GM18499 (cell line): ENCODE results near the gene CCDC33.

Experiments
- ATAC-seq: cut with Tn5 transposase; IDR thresholded peaks from one replicate; pipeline ENCODE4 v1.9.1; 2021; ENCODE audit warnings: moderate number of reproducible peaks; ENCODE audit not compliant: insufficient read depth, unreplicated experiment

The CCDC33 gene

DNA sequence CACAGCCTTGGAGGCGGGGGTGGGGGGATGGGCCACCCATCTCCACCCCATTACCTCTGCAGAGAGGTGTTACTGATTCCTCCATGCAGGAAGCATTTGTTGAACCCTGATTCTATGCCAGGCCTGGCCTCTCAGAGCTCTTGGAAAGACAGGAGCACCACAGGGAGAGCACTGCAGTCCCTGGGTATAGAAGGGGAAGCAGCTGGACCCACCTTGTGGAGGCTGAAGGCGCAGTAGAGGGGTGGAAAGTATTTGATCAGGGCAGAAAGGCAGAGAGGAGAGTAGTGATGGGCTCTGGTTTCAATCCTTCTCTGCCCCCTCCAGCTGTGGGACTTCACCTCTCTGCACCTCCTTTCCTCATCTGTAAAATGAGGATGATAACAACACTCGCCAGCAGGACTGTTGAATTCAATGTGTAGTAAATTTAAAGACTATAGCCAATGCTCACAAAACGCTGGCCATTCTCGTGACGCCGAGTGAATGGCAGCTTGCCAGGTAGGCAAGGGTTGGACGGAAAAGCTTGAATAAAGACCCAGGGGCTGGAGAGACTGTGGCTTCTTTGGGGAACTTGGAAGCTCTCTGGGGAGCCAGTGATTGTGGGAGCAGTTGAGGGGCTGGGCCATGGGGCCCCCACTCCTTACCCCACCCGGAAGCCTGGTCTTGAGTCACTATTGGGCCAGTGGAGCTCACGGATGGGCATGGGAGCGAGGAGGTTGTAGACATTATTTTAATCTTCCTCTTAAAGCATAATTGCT lies 8.0 kb upstream of the CCDC33 start:
- no peak for ATAC-seq

DNA sequence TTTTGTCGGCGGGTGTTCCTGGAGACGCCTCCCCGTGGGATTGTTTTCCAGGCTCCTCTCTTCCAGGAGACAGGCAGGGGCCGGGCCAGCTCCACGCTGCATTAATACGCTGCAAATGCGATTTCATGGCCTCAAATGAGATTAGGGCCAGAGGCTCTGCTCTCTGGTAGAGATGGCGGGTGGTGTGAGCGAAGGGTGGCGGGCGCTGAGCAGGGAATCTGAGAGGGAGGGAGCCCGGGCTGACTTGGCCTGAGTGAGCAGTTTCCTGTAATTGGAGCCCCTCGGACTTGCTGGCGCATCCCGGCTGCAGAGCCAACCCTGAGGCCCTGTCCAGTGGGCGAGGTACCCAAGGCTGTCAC lies 7.4 kb upstream of the CCDC33 start:
- ATAC-seq = no peak

GRCh38 chr15:74229686-74230085 lies 6.4 kb upstream of the CCDC33 start:
- no peak for ATAC-seq

GRCh38 chr15:74231475-74231874 lies 4.7 kb upstream of the CCDC33 start:
- no peak for ATAC-seq

DNA sequence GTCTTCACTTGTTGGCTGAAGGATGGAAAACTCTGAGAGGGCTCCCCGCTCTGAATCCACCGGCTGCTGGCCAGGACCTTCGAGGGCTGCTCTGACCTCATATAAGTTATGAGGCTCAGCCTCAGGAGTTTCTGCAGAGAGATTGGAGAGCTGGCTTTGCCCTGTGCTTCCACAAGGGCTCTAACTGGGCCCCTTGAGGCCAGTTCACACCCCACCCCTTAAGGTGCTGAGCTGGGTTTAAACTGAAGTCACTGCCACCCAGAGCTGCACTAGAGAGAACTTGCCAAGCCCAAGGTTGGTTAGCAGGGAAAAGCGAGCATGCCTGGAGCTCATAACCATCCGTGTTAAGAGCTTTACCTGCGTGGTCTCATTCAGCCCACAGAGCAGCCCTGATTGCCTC lies 2.8 kb upstream of the CCDC33 start:
- ATAC-seq = no peak

GRCh38 chr15:74233851-74234597 lies 2.1 kb upstream of the CCDC33 start:
- ATAC-seq = no peak

- no peak for ATAC-seq
These were observed 1.6 kb upstream of the CCDC33 start for GRCh38 chr15:74234598-74234875.

- no peak for ATAC-seq
These were observed 3.1 kb downstream of the CCDC33 start for GRCh38 chr15:74239051-74239705.

DNA sequence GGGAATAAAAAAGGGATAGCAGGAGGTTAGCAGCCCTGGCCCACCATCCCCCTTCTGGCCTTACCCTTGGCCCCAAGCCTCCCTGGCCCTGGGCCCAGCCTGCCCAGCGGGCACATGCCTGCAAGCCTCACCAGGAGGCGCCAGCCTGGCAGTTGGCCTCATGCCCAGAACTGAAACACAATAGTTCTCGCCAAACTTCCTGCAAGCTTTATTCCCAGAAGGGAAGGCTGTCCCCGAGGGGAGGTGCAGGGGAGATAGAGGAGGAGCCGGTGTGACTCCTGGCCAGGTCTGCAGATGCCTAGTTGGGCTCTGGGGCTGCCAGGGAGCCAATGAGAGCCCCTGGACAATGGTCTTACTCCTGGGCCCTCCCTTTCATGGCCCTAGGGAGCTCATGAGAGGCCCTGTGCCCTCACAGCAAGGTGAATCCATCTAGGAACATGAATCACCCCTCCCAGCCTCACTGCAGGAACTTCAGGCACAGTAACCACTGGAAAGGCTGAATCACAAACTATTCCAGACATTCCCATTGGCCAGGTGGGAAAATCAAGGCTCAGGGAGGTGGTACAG lies 4.0 kb downstream of the CCDC33 start:
- ATAC-seq = no peak

GRCh38 chr15:74240897-74241614 lies 4.9 kb downstream of the CCDC33 start:
- ATAC-seq = no peak

GRCh38 chr15:74242441-74243185 lies 6.5 kb downstream of the CCDC33 start:
- no peak for ATAC-seq

DNA sequence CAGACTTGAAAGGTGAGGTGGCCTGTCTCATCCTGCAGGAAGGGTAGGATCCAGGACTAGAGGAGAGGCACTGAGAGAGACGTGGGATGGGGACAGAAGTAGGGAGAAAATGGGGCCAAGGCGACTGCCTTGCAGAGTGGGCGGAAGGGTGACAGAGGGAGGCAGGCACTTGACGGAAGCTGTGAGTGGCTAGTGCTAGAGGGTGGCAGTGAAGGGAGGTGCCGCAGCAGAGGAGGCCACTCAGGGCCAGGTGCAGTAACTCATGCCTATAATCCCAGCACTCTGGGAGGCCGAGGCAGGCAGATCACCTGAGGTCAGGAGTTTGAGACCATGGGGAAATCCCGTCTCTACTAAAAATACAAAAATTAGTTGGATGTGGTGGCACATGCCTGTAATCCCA lies 7.3 kb downstream of the CCDC33 start:
- ATAC-seq = no peak

DNA sequence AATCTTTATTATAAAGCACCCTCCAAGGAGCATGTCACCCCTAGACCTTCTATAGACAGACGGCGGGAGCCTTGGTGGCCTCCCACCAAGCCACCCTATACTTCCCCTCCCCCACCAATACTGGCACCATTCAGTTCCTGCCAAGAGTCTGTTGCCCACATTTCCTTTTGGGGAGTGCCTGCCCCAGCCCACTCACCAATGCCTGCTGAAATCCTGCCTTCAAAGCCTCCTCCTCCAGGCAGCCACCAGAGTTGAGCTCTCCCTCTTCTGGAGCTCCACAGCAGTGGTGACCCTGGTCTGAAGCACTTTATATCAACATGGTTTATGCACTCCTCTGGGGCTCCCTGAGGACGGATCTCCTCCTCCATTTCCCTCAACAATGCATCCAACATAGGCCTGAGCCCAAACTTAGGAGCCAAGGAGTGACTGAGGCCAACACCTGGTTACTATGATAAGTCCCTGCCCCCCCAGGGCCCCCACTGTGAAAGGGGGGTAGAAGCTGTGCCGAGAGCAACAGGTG lies 8.8 kb downstream of the CCDC33 start:
- ATAC-seq = no peak

GRCh38 chr15:74245342-74245931 lies 9.3 kb downstream of the CCDC33 start:
- no peak for ATAC-seq

DNA sequence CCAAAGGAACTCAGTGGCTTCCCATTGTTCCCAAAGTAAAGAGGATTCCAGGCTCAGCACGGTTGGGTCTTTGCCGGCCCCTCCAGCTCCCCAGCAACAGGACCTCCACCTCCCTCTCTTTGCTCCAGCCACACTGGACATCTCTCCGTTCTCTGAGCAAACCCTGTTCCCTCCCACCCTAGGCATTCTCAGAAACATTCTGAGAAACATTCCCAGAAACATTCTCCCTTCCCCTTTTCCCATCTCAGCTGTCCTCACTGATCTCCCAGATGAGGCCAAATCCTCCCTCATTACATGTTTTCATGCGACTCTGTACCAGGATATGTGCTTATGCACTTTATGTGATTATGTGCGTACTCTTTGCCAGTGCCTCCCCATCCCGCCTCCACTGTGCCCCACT lies 14.1 kb downstream of the CCDC33 start:
- no peak for ATAC-seq

DNA sequence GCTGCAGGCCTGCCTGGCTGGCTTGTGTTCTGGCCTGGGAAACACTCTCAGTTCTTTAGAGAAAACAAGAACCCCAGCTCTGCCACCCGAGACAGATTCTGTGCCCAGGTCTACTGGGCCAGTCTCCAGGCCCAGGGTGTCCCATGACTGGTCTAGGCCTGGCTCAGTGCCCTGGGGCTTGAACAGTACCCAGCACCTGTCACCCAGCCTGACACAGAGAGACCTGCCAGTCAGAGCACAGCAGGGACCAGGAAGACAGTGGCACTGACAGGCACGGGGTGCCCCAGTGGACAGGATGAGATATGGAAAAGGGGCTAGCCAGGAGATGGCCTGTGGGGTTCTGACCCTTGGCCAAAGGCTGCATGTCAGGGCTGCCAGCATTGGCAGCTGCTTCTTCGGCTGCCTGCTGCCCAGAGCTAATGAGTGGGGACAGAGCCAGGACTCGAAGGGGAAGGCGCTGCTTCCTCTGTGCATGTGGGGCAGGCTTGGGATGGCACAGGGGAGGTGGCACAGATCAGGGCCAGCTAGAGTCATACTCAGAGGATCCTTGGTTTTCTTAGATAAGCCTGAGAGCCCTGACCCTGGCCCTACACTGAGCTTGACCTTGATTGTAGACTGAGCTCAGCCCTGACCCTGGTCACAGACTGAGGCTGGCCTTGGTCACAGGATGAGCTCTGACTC lies 15.1 kb downstream of the CCDC33 start:
- no peak for ATAC-seq

DNA sequence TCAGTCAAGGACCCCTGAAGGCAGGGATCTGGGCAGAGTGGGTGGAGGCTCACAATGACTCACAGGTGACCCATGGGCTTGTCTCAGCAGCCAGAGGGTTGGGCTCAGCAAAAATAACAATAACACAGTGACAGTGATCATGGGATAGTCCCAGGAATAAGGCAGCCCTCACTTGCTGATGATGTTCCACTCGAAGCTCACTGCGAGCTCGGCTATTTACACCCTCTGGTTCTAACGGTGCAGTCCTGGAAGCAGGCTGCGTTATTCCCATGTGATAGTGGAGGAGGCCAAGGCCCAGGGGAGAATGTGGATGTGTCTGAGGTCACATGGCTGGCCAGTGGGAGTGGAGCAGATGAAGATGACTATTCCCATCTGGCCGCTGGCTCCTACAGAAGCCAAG lies 16.2 kb downstream of the CCDC33 start:
- no peak for ATAC-seq

DNA sequence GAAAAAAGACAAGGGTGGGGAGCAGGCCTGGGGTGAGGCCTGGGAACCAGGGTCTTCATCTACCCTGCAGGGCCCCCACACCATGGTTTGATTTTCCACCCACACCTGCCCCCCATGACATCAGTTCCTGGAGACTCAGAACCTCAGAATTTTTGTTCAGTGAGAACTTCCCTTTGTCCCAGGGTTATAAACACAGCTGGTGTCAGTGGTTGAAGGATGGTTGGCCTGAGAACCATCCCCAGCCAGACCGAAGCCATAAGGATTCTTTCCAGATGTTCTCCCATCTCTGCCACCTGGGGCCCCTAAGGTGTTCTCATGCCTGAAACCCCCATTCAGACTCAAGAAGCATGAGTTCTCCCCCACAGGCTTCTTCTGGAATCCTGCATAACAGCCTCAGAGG lies 16.6 kb downstream of the CCDC33 start:
- ATAC-seq = no peak
